ENCODE measurements around the gene GJD3. TPM values are rescaled to one million over a fixed set of nuclear protein-coding genes. Genes with fewer than 3 reads are reported as not detected.

Gene GJD3
- total RNA-seq, 1 experiment from 2014 or later: not detected

DNA sequence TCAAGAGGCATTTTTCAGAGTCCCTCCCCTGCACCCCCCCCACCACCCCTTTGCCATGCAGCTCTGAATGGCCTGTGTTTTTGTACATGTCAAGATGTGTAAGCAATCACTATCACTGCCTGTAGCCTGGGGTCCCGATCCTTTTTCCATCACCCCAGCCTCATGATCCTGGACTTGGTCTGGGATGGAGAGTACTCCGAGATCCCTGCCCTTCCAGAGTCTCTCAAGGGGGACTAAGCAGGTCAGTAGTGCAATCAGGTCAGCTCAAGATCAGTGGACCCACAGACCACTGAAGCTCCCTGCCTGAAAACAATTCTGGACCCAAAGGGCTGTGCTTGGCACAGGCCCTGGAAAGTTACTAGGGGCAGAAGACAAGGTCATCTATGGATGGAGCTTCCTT lies 7.5 kb upstream of the GJD3 start:
- H3K9me3 ChIP-seq (ENCODE audit: control insufficient read depth, low read depth, low read length): no peaks in the 10 kb centered on the region
- H3K9me3 Mint-ChIP-seq: peaks cover 6 to 8% of the 10 kb centered on the region in 2 experiments; a peak in 4 of 5 replicates
- H2BK12ac ChIP-seq (ENCODE audit: insufficient read length, low read depth, low read length): no peak overlapping the region
- H3K18ac ChIP-seq (ENCODE audit: insufficient read length, low read depth, low read length): no peak overlapping the region
- no peak overlapping the region for H3K4me2 ChIP-seq (ENCODE audit: insufficient read depth, insufficient read length, low read length)
- no peak overlapping the region for H2AFZ ChIP-seq (ENCODE audit: low read length)
- no peaks in the 10 kb centered on the region for H3K27me3 ChIP-seq (ENCODE audit: insufficient read depth, low read length)
- no peak overlapping the region for H3K27ac Mint-ChIP-seq
- H2BK15ac ChIP-seq (ENCODE audit: low read depth, low read length): no peak overlapping the region
- H3K27me3 Mint-ChIP-seq (ENCODE audit: low read depth): no peaks in the 10 kb centered on the region; the same call in none of the 2 replicates
- WGBS (ENCODE audit: extremely low coverage, insufficient read length, low lambda C conversion rate): no CpG with 5 or more reads among the region's 2 CpGs
- no peak overlapping the region for H2BK120ac ChIP-seq (ENCODE audit: low read depth, low read length, poor library complexity, severe bottlenecking)
- no peaks in the 10 kb centered on the region for H3K4me1 ChIP-seq (ENCODE audit: insufficient read depth, low read length)
- H3K79me2 ChIP-seq (ENCODE audit: insufficient read depth, low read length): no peaks in the 10 kb centered on the region
- no peaks in the 10 kb centered on the region for H3K79me1 ChIP-seq (ENCODE audit: insufficient read depth, low read depth, low read length, poor library complexity, severe bottlenecking)
- no peaks in the 10 kb centered on the region for H4K20me1 ChIP-seq (ENCODE audit: control insufficient read depth, insufficient read depth, insufficient read length)
- H3K56ac ChIP-seq (ENCODE audit: insufficient read length, low read depth, low read length): no peak overlapping the region
- no peak overlapping the region for H4K5ac ChIP-seq (ENCODE audit: insufficient read length, low read depth, low read length)
- H3K4me3 Mint-ChIP-seq: no peak overlapping the region
- no peak overlapping the region for H2BK20ac ChIP-seq (ENCODE audit: low read depth, low read length, poor library complexity, severe bottlenecking)
- H3K36me3 Mint-ChIP-seq (ENCODE audit: insufficient read depth in 1 of 3, low read depth in 3 of 3): peaks cover 0 to 5% (median 2%) of the 10 kb centered on the region in 3 experiments; a peak in 4 of 7 replicates
- H3K27ac ChIP-seq (ENCODE audit: insufficient read length, low read depth, low read length): no peak overlapping the region
- no peak overlapping the region for H3K14ac ChIP-seq (ENCODE audit: insufficient read depth, low read length)
- H3K4ac ChIP-seq (ENCODE audit: low read depth, low read length): no peak overlapping the region
- no peak overlapping the region for H4K91ac ChIP-seq (ENCODE audit: insufficient read length, low read depth, low read length)
- DNase-seq: no peak
- H2BK5ac ChIP-seq (ENCODE audit: insufficient read length, low read length): no peak overlapping the region
- no peak overlapping the region for H2AK5ac ChIP-seq (ENCODE audit: insufficient read length, low read length)
- no peaks in the 10 kb centered on the region for H3K23me2 ChIP-seq (ENCODE audit: insufficient read length, low read depth, low read length, poor library complexity, severe bottlenecking)
- no peak overlapping the region for H3K23ac ChIP-seq (ENCODE audit: insufficient read length, low read depth, low read length)
- TF ChIP-seq, protein P1, sequence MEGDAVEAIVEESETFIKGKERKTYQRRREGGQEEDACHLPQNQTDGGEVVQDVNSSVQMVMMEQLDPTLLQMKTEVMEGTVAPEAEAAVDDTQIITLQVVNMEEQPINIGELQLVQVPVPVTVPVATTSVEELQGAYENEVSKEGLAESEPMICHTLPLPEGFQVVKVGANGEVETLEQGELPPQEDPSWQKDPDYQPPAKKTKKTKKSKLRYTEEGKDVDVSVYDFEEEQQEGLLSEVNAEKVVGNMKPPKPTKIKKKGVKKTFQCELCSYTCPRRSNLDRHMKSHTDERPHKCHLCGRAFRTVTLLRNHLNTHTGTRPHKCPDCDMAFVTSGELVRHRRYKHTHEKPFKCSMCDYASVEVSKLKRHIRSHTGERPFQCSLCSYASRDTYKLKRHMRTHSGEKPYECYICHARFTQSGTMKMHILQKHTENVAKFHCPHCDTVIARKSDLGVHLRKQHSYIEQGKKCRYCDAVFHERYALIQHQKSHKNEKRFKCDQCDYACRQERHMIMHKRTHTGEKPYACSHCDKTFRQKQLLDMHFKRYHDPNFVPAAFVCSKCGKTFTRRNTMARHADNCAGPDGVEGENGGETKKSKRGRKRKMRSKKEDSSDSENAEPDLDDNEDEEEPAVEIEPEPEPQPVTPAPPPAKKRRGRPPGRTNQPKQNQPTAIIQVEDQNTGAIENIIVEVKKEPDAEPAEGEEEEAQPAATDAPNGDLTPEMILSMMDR (conservative IDR thresholded peaks at IDR 0.05): no peak
- H3T11ph ChIP-seq (ENCODE audit: low read length): no peak overlapping the region
- H3K9ac ChIP-seq (ENCODE audit: extremely low read depth, insufficient read length, low read length): no peak overlapping the region
- H4K8ac ChIP-seq (replicated peaks; ENCODE audit: insufficient read length, low read depth, low read length): no peak overlapping the region
- H3K4me1 Mint-ChIP-seq: peaks cover 7 to 13% of the 10 kb centered on the region in 2 experiments
